PC-3 (cell line): ENCODE results near the gene SNUPN.

Experiments
- EZH2 ChIP-seq: fragments of 300-600 bp; sonication (generic); IDR thresholded peaks from one replicate; pipeline ENCODE4 v1.6.1; 2017; ENCODE audit warnings: antibody characterized with exemption, mild to moderate bottlenecking, low read length; ENCODE audit not compliant: unreplicated experiment
- EZH2phosphoT487 ChIP-seq: fragments of 300-600 bp; sonication (generic); IDR thresholded peaks from 2 replicates; pipeline ENCODE4 v1.6.1; 2018; ENCODE audit warnings: mild to moderate bottlenecking, antibody characterized with exemption, low read length, borderline replicate concordance
- TF ChIP-seq, protein P1 (sequence below): fragments of 300-600 bp; sonication (generic); conservative IDR thresholded peaks from 2 replicates; pipeline ENCODE4 v1.5.1; 2017; ENCODE audit warnings: antibody characterized with exemption, low read depth, mild to moderate bottlenecking, low read length

DNA sequence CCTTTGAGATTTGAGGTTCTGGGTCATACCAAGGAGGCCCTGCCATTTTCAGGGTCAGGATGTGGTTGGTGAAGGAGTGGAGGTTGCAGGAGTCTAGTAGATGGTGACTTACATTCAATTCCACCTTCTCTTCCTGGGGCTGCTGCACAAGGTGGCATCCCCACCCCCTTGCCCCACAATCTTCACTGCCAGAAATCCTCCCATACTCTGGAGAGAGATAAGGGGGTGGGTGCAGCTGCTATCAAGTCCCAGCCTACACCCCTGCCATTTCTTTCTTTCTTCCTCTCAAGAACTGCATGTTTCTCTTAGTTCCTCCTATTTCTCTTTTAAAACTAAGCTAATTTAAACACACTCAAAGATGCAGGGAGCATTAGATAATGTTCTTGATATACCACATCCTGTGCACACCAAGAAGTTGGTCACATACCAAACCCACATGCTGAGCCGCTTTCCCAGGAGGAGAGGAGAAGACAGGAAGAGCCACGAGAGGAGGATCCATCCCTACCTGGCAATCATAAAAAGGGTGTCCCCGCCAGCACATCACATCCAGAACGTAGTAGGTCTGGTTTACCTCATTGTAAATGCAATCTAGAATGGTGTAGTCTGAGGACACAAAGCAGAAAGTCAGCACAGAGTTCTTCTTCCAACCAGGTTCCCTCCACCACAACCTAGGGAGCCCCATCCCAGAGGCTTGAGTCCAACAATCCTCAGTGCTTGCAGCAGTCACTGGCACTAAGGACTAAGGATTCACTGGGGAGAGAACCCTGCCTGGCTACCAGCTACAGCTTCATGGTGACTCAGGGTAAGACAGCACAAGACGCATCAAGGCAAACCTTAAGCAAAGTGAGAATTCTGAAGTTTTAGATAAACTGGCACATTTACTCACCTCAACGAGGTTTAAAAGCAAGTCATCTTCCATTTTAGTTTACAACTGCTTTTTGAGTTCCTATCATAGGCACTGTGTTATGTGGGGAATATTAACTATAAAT is 18.5 kb downstream of the SNUPN start:
- TF ChIP-seq, protein P1, sequence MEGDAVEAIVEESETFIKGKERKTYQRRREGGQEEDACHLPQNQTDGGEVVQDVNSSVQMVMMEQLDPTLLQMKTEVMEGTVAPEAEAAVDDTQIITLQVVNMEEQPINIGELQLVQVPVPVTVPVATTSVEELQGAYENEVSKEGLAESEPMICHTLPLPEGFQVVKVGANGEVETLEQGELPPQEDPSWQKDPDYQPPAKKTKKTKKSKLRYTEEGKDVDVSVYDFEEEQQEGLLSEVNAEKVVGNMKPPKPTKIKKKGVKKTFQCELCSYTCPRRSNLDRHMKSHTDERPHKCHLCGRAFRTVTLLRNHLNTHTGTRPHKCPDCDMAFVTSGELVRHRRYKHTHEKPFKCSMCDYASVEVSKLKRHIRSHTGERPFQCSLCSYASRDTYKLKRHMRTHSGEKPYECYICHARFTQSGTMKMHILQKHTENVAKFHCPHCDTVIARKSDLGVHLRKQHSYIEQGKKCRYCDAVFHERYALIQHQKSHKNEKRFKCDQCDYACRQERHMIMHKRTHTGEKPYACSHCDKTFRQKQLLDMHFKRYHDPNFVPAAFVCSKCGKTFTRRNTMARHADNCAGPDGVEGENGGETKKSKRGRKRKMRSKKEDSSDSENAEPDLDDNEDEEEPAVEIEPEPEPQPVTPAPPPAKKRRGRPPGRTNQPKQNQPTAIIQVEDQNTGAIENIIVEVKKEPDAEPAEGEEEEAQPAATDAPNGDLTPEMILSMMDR, result no peak
- TF ChIP-seq EZH2, result no peak
- no peak for TF ChIP-seq EZH2phosphoT487
